ENCODE measurements around the gene FAM221A. TPM values are rescaled to one million over a fixed set of nuclear protein-coding genes. Genes with fewer than 3 reads are reported as not detected.

FAM221A gene
- total RNA-seq: 2.8 and 2.9 TPM in 2 replicates

GRCh38 chr7:23679898-23680413 is at the start of gene FAM221A:
TSS of gene FAM221A (plus strand) at chr7:23680199. CDS start at chr7:23680219, 20 bp downstream.

GRCh38 chr7:23710000-23710399 is 30.0 kb downstream of the FAM221A start, which contains the start of gene STK31:
TSS of gene STK31 (plus strand) at chr7:23710219. CDS start at chr7:23710286, 67 bp downstream.

Other genes starting within 250 kb of the FAM221A start
- 100 and 125 TPM in 2 replicates for gene IGF2BP3, start 209.7 kb upstream of the FAM221A start, total RNA-seq
- 15.9 and 25.2 TPM in 2 replicates for gene TRA2A, start 148.2 kb upstream of the FAM221A start, total RNA-seq
- 3.9 and 7.9 TPM in 2 replicates for gene CCDC126, start 82.8 kb upstream of the FAM221A start, total RNA-seq
- gene STK31, start 30.0 kb downstream of the FAM221A start, total RNA-seq: 0.05 TPM in 1 of 2 replicates, not detected in the other